A204.1 (cell line): ENCODE results near the gene CCNI.
"Not testable (repeated sequence)": the region's sequence is repeated elsewhere in the genome, so short reads cannot be mapped to it uniquely, and the experiment has no call there.

ENCODE experiments used
- FAIRE-seq: peaks from 2 replicates; lab custom pipeline; 2012; peaks lifted over from hg19 to GRCh38; lab: Jason Lieb, UNC

The CCNI gene

GRCh38 chr4:77080806-77081205 lies 5.0 kb upstream of the CCNI start:
- FAIRE-seq: not testable (repeated sequence)

GRCh38 chr4:77079281-77079680 lies 3.5 kb upstream of the CCNI start:
- FAIRE-seq: no peak

- no peak for FAIRE-seq
Measured at GRCh38 chr4:77078401-77078800, 2.6 kb upstream of the CCNI start.

- FAIRE-seq: no peak
Measured at GRCh38 chr4:77076889-77077635, 1.3 kb upstream of the CCNI start.

- no peak for FAIRE-seq
Measured at GRCh38 chr4:77074981-77075855, 571 bp downstream of the CCNI start.

- FAIRE-seq: no peak
Measured at GRCh38 chr4:77074381-77074831, 1.4 kb downstream of the CCNI start.

GRCh38 chr4:77073981-77074380 lies 1.8 kb downstream of the CCNI start:
- no peak for FAIRE-seq

DNA sequence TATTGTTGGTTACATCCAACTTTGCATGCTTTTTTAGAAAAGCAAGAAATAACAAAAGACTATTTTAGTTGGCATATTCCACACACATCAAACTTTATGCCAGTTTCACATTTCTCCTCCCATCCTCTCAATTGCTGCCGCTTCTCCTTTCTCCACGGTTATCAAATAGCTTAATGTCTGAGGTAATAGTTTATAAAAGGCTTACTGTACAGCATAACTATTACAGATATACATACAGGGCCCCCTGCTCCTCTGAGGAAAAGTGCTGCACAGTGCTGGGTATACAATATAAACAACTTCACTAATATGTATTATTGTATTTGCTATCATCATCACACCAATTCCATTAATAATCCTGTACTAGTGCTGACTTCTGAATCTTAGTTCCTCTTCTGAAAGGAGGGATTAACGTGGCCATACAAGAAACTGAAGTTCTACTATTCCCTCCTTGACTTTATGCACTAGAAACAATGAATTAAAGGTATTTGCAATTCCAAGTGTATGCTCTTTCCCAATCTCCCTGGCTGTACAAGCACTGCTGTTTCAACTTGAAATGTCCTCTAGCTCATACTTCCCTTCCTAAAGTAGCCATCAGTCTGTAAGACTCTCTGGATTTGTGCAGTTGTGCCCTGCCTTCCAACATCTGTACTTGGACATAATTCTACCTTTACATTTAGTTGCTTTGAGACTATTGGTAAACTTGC lies 2.5 kb downstream of the CCNI start:
- no peak for FAIRE-seq

DNA sequence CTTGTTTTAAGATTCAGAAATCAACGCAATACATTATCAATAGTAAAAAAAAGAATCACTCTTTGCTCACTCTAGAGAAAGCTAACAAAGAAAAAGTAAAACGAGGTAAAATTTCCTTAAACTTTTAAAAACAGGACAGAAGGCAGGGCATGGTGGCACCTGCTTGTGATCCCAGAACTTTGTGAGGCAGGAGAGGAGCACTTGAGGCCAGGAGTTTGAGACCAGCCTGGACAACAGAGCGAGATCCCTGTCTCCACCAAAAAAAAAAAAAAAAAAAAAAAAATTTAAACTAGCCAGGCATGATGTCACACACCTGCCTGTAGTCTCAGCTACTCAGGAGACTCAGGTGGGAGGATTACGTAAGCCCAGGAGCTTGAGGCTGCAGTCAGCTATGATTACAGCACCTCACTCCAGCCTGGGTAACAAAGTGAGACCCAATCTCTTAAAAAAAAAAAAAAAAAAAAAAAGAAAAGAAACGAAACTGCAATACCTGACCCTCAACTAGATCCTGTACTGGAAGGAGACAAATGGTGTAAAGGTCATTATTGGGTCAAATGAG lies 3.5 kb downstream of the CCNI start:
- no peak for FAIRE-seq

- not testable (repeated sequence) for FAIRE-seq
Measured at GRCh38 chr4:77069514-77069913, 6.3 kb downstream of the CCNI start.

DNA sequence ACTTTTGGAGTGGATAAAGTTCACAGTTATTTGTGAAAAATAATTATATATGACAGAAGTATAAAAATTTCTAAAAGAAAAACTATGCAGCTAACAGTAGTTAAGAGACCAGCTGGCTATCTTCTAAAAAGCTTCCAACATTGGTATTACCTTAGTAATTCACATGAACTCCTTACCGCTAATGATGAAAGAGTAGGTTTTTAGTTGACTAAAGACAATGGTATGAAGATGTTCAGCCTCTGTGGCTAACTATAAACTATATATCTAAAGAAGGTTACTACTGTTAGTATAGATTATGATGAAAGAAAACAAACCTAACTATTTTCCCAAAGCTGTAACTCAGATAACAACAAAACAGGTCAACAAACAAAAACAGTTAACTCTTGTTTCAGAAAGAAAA lies 10.4 kb downstream of the CCNI start:
- FAIRE-seq: no peak

- no peak for FAIRE-seq
Measured at GRCh38 chr4:77062856-77063255, 12.9 kb downstream of the CCNI start.

- no peak for FAIRE-seq
Measured at GRCh38 chr4:77052352-77052751, 23.4 kb downstream of the CCNI start.

GRCh38 chr4:77050962-77051361 lies 24.8 kb downstream of the CCNI start:
- no peak for FAIRE-seq

GRCh38 chr4:77047037-77047436 lies 28.8 kb downstream of the CCNI start:
- no peak for FAIRE-seq

- FAIRE-seq: no peak
Measured at GRCh38 chr4:77045490-77045889, 30.3 kb downstream of the CCNI start.

GRCh38 chr4:77044461-77045150 lies 31.2 kb downstream of the CCNI start:
- peak; percentile 39 for FAIRE-seq

GRCh38 chr4:77043507-77044136 lies 32.2 kb downstream of the CCNI start:
- no peak for FAIRE-seq

DNA sequence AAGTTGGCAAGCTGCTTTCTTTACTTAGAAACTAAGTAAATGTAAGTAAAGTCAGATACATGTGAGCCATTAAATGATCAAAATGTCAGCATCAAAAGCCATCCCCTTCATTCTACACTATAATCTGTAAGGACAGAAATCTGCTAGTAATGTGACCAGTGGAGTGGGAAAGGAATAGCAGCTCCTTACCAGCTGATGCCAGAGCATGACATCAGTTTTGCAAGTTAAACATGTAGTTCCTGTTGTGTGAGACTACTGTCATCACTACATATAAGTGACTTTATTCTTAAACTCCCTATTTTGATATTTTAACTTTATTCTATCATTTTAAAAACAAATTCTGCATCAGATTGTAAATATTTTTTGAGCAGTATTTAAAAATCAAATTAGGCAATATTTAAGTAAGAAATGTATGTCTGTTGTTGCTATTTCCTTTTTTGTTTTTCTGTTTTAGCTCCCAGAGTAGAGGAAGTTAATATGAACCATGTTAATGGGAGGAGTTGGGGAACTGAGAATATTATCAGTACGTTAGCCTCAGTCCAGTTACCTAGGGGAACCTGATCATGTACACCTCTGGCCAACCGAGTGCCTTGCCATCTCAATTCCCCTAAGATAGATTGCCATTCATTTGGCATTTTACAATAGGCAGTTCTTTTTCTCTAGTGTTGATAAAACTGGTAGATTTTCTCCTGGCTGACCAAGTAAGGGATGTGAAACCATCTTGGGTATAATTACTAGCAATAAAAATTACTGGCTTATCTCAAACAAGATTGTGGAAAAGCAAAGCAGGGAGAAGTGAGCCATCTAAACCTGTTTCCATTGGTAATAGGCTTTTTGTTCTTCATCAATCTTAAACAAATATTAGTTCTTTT lies 34.7 kb downstream of the CCNI start:
- no peak for FAIRE-seq

DNA sequence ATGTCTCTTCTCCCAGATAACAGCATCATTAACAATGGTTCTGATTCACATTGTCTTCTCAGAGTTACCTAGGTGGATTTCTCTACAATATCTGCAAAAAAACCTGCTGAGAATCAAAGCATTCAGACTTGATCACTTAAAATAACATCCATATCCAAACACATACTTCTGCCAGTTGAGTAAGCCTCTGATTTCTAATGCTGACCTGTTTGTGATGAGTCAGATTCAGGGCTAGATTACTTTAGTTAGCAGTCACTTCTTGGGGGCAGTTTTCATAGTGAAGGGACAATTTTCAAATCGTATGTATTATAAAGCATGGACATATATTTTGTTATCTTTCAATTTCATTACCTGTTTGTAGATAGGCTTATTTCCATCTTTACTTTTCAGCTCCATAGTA lies 35.5 kb downstream of the CCNI start:
- no peak for FAIRE-seq
